Measurements from ENCODE around the gene EXOSC10.

DNA sequence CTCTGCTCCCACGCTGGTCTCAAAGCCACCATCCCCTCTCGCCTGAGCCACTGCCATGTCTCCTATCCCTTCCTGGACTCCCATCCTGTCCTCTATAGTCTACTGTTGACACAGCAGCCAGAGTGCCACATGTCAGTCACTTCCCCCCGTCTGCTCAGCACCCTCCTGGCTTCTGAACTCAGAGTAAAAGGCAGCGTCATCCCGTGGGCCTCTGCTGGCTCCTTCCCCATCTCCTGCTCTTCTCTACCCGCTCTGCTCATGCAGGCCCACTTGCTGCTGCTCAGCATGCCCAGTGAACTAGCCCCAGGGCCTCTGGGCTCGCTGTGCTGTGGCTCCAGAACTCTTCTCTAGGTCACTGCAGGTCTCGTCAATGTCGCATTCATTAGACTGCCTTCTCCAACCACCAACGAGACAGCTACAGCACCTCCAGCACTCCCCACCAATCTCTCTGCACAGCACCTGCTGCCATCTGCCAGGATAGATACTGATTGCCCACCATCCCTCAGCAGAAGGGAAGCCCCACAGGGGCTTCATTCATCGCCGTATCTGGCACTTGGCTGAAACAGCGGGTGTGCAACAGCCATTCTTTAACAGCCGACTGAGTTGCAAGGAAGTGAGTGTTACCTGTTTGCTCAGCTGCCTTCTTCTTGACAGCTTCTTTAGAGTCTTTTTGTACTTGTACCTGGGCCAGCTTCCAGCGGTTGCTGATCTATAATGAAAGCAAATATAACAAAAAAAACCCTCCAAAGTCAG is 28.0 kb downstream of the EXOSC10 start:
- TF ChIP-seq, protein P1, sequence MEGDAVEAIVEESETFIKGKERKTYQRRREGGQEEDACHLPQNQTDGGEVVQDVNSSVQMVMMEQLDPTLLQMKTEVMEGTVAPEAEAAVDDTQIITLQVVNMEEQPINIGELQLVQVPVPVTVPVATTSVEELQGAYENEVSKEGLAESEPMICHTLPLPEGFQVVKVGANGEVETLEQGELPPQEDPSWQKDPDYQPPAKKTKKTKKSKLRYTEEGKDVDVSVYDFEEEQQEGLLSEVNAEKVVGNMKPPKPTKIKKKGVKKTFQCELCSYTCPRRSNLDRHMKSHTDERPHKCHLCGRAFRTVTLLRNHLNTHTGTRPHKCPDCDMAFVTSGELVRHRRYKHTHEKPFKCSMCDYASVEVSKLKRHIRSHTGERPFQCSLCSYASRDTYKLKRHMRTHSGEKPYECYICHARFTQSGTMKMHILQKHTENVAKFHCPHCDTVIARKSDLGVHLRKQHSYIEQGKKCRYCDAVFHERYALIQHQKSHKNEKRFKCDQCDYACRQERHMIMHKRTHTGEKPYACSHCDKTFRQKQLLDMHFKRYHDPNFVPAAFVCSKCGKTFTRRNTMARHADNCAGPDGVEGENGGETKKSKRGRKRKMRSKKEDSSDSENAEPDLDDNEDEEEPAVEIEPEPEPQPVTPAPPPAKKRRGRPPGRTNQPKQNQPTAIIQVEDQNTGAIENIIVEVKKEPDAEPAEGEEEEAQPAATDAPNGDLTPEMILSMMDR (IDR thresholded peaks at IDR 0.05), result no peak
- TF ChIP-seq POLR2A (IDR thresholded peaks at IDR 0.05), result no peak
- TF ChIP-seq EP300 (IDR thresholded peaks at IDR 0.05), result no peak
